Stimulated activated CD8-positive, alpha-beta memory T cell treated with anti-CD3 and anti-CD28 coated beads, Interleukin-4, amount 100 ng/mL, for 24 hours (primary cell): ENCODE results near the gene PHF1.

Experiments
- DNase-seq: peaks from one replicate; pipeline ENCODE4 v3.0.0-alpha.2; 2020; ENCODE audit warnings: low read depth

PHF1 gene

GRCh38 chr6:33458676-33459075, 47.9 kb downstream of the PHF1 start:
- no peak for DNase-seq

GRCh38 chr6:33459226-33459625, 48.4 kb downstream of the PHF1 start:
- DNase-seq: no peak
